ENCODE measurements around the gene FECH.

The FECH gene

GRCh38 chr18:57570162-57570561 lies 16.3 kb downstream of the FECH start:
- DNase-seq (ENCODE audit: low spot score), result no peak
- ChIA-PET POLR2A (ENCODE audit: low non-redundant PET) (no interaction called here), CTCF (interaction anchor here (1.1 kb wide), 1 partner anchor 8 kb away, joined by 4 read pairs; no protein-coding TSS in a partner anchor)
- H3K27ac ChIP-seq, result no peak overlapping the region
- no peak for TF ChIP-seq CTCF (conservative IDR thresholded peaks at IDR 0.05; ENCODE audit: low read depth)

- ChIA-PET CTCF (no interaction called here), POLR2A (ENCODE audit: low non-redundant PET) (interaction anchor here (0.8 kb wide), 1 partner anchor 791 kb away, joined by 3 read pairs; no protein-coding TSS in a partner anchor)
- no peak for DNase-seq (ENCODE audit: low spot score)
- no peak overlapping the region for H3K27ac ChIP-seq
- TF ChIP-seq CTCF (conservative IDR thresholded peaks at IDR 0.05; ENCODE audit: low read depth), result no peak
These were observed 17.4 kb downstream of the FECH start for GRCh38 chr18:57569133-57569532.

- ChIA-PET POLR2A (ENCODE audit: low non-redundant PET) (no interaction called here), CTCF (interaction anchor here (0.7 to 1.9 kb wide), 7 partner anchors 8 to 959 kb away, joined by 3 to 5 read pairs (median 4); partner anchors contain the start of gene FECH)
- no peak overlapping the region for H3K27ac ChIP-seq
- DNase-seq (ENCODE audit: low spot score), result peak; percentile 31
- peak; percentile 79 for TF ChIP-seq CTCF (conservative IDR thresholded peaks at IDR 0.05; ENCODE audit: low read depth)
These were observed 24.6 kb downstream of the FECH start for GRCh38 chr18:57561728-57562423.

GRCh38 chr18:57561261-57561660 lies 25.2 kb downstream of the FECH start:
- DNase-seq (ENCODE audit: low spot score), result no peak
- no peak for TF ChIP-seq CTCF (conservative IDR thresholded peaks at IDR 0.05; ENCODE audit: low read depth)
- H3K27ac ChIP-seq, result no peak overlapping the region
- ChIA-PET CTCF (interaction anchor here (0.7 to 1.9 kb wide), 5 partner anchors 9 to 860 kb away, joined by 3 to 5 read pairs (median 4); partner anchors contain the start of gene FECH), POLR2A (ENCODE audit: low non-redundant PET) (no interaction called here)

- ChIA-PET POLR2A (ENCODE audit: low non-redundant PET) (no interaction called here), CTCF (no interaction called here)
- DNase-seq (ENCODE audit: low spot score), result no peak
- TF ChIP-seq CTCF (conservative IDR thresholded peaks at IDR 0.05; ENCODE audit: low read depth), result no peak
- no peak overlapping the region for H3K27ac ChIP-seq
These were observed 27.2 kb downstream of the FECH start for GRCh38 chr18:57559314-57559713.

- POLR2A ChIA-PET (ENCODE audit: low non-redundant PET), result no interaction called here
- no peak for DNase-seq (ENCODE audit: low spot score)
- no peak overlapping the region for H3K27ac ChIP-seq
- TF ChIP-seq CTCF (conservative IDR thresholded peaks at IDR 0.05; ENCODE audit: low read depth), result no peak
- CTCF ChIA-PET, result no interaction called here
These were observed 31.4 kb downstream of the FECH start for GRCh38 chr18:57555134-57555533.

Measured in RWPE1 (cell line).